Esophagus mucosa (tissue), 1 donor: ENCODE results near the gene LMAN2. TPM values are rescaled to one million over a fixed set of nuclear protein-coding genes. Genes with fewer than 3 reads are reported as not detected.

Source experiments
- ATAC-seq: fragments of 200-7000 bp; cut with Tn5 transposase; one replicate; pipeline ENCODE4 v1.9.1; 2020
- total RNA-seq: library from RNA; stranded (reverse); gene quantifications from one replicate; pipeline ENCODE4 v1.2.4, GENCODE V29; 2023
- donor health status: DM: yes; HTN: yes; CAD: no.

The LMAN2 gene
- 162 TPM for total RNA-seq

- ATAC-seq = peak; percentile 92
These were observed at the start of gene LMAN2 for GRCh38 chr5:177351392-177352329. Gene LMAN2 (minus strand): TSS chr5:177351668. CDS start chr5:177351647, 21 bp downstream.

GRCh38 chr5:177399997-177400868, 48.8 kb upstream of the LMAN2 start, which contains the start of gene PFN3:
Gene PFN3 (minus strand): TSS chr5:177400661. CDS start chr5:177400576, 85 bp downstream.
- no peak for ATAC-seq

- no peak for ATAC-seq
These were observed 46.5 kb upstream of the LMAN2 start for GRCh38 chr5:177397875-177398390.

- ATAC-seq = no peak
These were observed 45.3 kb upstream of the LMAN2 start for GRCh38 chr5:177396807-177397206.

- no peak for ATAC-seq
These were observed 44.6 kb upstream of the LMAN2 start for GRCh38 chr5:177396078-177396477.

GRCh38 chr5:177393990-177394389, 42.5 kb upstream of the LMAN2 start:
- ATAC-seq = no peak

- ATAC-seq = no peak
These were observed 41.8 kb upstream of the LMAN2 start for GRCh38 chr5:177393206-177393765.

- ATAC-seq = no peak
These were observed 41.3 kb upstream of the LMAN2 start for GRCh38 chr5:177392765-177393164.

- ATAC-seq = peak; percentile 68
These were observed 39.2 kb upstream of the LMAN2 start for GRCh38 chr5:177390363-177391300.

GRCh38 chr5:177389241-177390169, 38.0 kb upstream of the LMAN2 start:
- peak; percentile 88 for ATAC-seq

GRCh38 chr5:177388521-177389052, 37.1 kb upstream of the LMAN2 start:
- ATAC-seq = peak; percentile 69

GRCh38 chr5:177387405-177387804, 35.9 kb upstream of the LMAN2 start:
- ATAC-seq = no peak

GRCh38 chr5:177386542-177386941, 35.1 kb upstream of the LMAN2 start:
- no peak for ATAC-seq

GRCh38 chr5:177385720-177386119, 34.3 kb upstream of the LMAN2 start:
- no peak for ATAC-seq

GRCh38 chr5:177384134-177384533, 32.7 kb upstream of the LMAN2 start, which contains the start of gene SLC34A1:
Gene SLC34A1 (plus strand): TSS chr5:177384434. CDS start chr5:177385742, 1,308 bp downstream.
- ATAC-seq = no peak

- no peak for ATAC-seq
These were observed 31.7 kb upstream of the LMAN2 start for GRCh38 chr5:177383181-177383580.

- no peak for ATAC-seq
These were observed 31.1 kb upstream of the LMAN2 start for GRCh38 chr5:177382423-177383029.

- ATAC-seq = no peak
These were observed 29.3 kb upstream of the LMAN2 start for GRCh38 chr5:177380805-177381126.
